Effector memory CD8-positive, alpha-beta T cell (primary cell): ENCODE data around the gene FNTB.
"Not testable (repeated sequence)": the region's sequence is repeated elsewhere in the genome, so short reads cannot be mapped to it uniquely, and the experiment has no call there.

Experiments used
- ATAC-seq: fragments of 150-1000 bp; cut with Tn5 transposase; replicated peaks from 2 replicates; pipeline ENCODE4 v1.10.0; 2021; ENCODE audit warnings: mild to moderate bottlenecking, moderate library complexity
- DNase-seq, 3 experiments: peaks; one replicate each; pipeline ENCODE4 v3.0.0; 2021
- H3K27ac Mint-ChIP-seq, 2 donors: one replicate each; pipeline ENCODE4 v1.8.0; 2022; ENCODE audit warnings: mild to moderate bottlenecking in 2 of 2, mixed read lengths in 2 of 2, moderate library complexity in 2 of 2
- H3K27me3 Mint-ChIP-seq, 2 donors: one replicate each; pipeline ENCODE4 v1.8.0; 2022; ENCODE audit warnings: mixed read lengths in 2 of 2
- H3K36me3 Mint-ChIP-seq: one replicate; pipeline ENCODE4 v1.8.0; 2022; ENCODE audit warnings: mild to moderate bottlenecking, moderate library complexity, mixed read lengths; ENCODE audit not compliant: insufficient read depth
- H3K4me1 Mint-ChIP-seq, 2 donors: one replicate each; pipeline ENCODE4 v1.8.0; 2022; ENCODE audit warnings: low read depth in 2 of 2, mixed read lengths in 2 of 2
- H3K4me3 Mint-ChIP-seq, 2 donors: one replicate each; pipeline ENCODE4 v1.8.0; 2022; ENCODE audit warnings: mild to moderate bottlenecking in 2 of 2, mixed read lengths in 2 of 2, moderate library complexity in 2 of 2
- H3K9me3 Mint-ChIP-seq, 2 donors: one replicate each; pipeline ENCODE4 v1.8.0; 2022; ENCODE audit warnings: mixed read lengths in 2 of 2

The FNTB gene

DNA sequence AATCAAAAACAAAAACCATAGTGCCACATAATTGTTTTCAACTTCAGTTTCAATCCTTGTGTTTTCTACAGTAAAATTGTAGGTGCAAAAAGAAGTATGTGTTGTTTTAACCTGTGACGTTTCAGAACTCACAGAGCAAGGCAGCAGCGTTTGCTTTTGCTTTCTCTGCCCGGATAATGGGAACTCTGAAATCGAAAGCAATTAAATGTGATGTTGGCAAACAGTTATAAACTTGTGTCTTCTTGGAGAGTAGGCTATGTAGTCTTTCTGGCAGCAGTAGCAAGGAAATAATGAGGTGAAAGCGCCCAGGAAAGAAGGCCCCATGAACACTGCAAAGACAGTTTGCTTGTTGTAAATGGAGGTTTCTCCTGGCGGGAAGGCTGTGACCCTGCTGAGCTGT, 39.1 kb downstream of the FNTB start:
- DNase-seq (no peak), ATAC-seq (no peak)
- Mint-ChIP-seq H3K9me3 (no peaks in the 10 kb centered on the region), H3K4me1 (no peaks in the 10 kb centered on the region), H3K36me3 (peaks cover 14% of the 10 kb centered on the region), H3K27me3 (no peaks in the 10 kb centered on the region), H3K27ac (no peak overlapping the region), H3K4me3 (no peak overlapping the region)

- DNase-seq (no peak), ATAC-seq (no peak)
- H3K27ac Mint-ChIP-seq = no peak overlapping the region
- no peak overlapping the region for H3K4me3 Mint-ChIP-seq
- no peaks in the 10 kb centered on the region for H3K4me1 Mint-ChIP-seq
- H3K9me3 Mint-ChIP-seq = no peaks in the 10 kb centered on the region
- peaks cover 14% of the 10 kb centered on the region for H3K36me3 Mint-ChIP-seq
- H3K27me3 Mint-ChIP-seq = no peaks in the 10 kb centered on the region
Observed at GRCh38 chr14:65026526-65026925, 39.8 kb downstream of the FNTB start.

DNA sequence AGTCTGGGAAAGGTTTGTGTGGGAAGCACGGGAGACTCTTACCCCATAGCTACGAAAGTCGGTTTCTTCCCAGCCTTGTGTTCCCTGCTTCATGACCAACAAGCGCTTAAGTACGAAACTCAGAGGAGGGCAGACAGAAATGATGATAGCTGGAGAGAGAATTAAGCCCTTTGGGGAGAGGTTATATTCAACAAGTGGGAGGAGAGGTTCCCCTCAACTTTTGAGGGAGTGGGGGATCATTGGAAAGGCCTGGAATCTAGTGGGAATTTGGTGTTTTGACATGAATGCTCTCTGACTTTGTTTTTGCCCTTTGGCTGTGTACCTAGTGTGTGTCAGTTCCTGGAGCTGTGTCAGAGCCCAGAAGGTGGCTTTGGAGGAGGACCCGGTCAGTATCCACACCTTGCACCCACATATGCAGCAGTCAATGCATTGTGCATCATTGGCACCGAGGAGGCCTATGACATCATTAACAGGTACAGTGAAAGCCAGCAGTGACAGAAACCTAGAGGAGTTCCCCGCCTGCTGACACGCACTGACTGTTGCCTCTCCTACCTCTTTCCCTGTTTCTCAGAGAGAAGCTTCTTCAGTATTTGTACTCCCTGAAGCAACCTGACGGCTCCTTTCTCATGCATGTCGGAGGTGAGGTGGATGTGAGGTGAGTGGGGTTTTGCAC, 40.6 kb downstream of the FNTB start:
- DNase-seq (no peak), ATAC-seq (no peak)
- Mint-ChIP-seq H3K27me3 (no peaks in the 10 kb centered on the region), H3K4me3 (no peak overlapping the region), H3K36me3 (peaks cover 14% of the 10 kb centered on the region), H3K27ac (no peak overlapping the region), H3K4me1 (no peaks in the 10 kb centered on the region), H3K9me3 (no peaks in the 10 kb centered on the region)

- Mint-ChIP-seq H3K9me3 (no peaks in the 10 kb centered on the region), H3K27ac (peak overlapping the region in 1 of 2 donors; percentile 14), H3K4me1 (no peaks in the 10 kb centered on the region), H3K36me3 (peaks cover 21% of the 10 kb centered on the region), H3K4me3 (no peak overlapping the region), H3K27me3 (no peaks in the 10 kb centered on the region)
- no peak for ATAC-seq
- DNase-seq = no peak
Observed at GRCh38 chr14:65028937-65029336, 42.2 kb downstream of the FNTB start.

DNA sequence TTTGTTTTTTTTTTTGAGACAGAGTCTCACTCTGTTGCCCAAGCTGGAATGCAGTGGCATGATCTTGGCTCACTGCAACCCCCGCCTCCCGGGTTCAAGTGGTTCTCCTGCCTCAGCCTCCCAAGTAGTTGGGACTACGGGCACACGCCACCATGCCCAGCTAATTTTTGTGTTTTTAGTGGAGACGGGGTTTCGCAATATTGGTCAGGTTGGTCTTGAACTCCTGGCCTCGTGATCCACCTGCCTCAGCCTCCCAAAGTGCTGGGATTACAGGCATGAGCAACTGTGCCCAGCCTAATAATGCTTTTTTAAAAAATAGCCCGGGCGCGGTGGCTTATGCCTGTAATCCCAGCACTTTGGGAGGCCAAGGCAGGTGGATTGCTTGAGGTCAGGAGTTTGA, 44.6 kb downstream of the FNTB start:
- H3K27me3 Mint-ChIP-seq, H3K4me1 Mint-ChIP-seq, H3K9me3 Mint-ChIP-seq, DNase-seq, H3K27ac Mint-ChIP-seq, ATAC-seq, H3K4me3 Mint-ChIP-seq: not testable (repeated sequence)
- H3K36me3 Mint-ChIP-seq = peaks cover 26% of the 10 kb centered on the region

- Mint-ChIP-seq H3K9me3 (no peaks in the 10 kb centered on the region), H3K4me1 (no peaks in the 10 kb centered on the region), H3K4me3 (no peak overlapping the region), H3K36me3 (peaks cover 24% of the 10 kb centered on the region), H3K27me3 (no peaks in the 10 kb centered on the region), H3K27ac (no peak overlapping the region)
- no peak for DNase-seq
- no peak for ATAC-seq
Observed at GRCh38 chr14:65032319-65032718, 45.6 kb downstream of the FNTB start.

DNA sequence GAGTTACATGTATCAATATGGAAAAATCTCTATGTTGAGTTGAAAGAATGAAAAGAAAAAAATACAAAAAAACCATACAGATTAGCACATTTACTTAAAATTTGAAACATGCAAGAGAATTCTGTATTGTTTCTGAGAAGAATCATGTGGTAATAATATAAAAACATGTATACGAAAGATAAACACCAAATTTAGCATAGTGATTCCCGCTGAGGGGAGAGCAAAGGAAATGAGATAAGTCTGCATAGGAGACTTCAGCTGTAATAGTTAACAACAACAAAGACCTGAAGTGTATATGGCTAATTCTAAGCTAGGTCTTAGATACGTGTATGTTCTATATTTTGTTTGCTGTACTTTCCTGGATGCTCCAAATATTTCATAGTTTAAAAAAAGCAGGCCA, 46.5 kb downstream of the FNTB start:
- no peak for ATAC-seq
- Mint-ChIP-seq H3K4me1 (no peaks in the 10 kb centered on the region), H3K4me3 (no peak overlapping the region), H3K27me3 (no peaks in the 10 kb centered on the region), H3K36me3 (peaks cover 20% of the 10 kb centered on the region), H3K9me3 (no peaks in the 10 kb centered on the region), H3K27ac (no peak overlapping the region)
- no peak for DNase-seq

DNA sequence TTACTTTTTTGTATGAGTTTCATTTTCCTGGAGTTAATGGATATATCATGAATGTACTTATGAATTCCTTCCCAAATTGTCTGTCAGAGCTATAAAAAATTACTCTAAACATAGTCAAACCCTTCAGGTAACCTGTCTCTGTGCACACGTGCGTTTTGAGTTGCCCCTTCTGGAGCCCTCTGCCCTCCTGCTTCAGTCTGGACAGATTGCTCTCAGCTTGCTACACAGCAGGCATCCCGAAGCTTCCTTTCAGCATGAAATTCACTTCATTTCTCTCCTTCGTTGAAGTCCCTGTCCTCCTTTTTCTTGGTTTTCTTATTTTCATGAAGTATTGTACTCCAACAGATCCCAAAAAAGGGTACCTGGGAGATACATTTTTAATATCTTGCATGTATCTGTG, 47.3 kb downstream of the FNTB start:
- no peaks in the 10 kb centered on the region for H3K9me3 Mint-ChIP-seq
- H3K36me3 Mint-ChIP-seq = peaks cover 23% of the 10 kb centered on the region
- H3K27ac Mint-ChIP-seq = no peak overlapping the region
- ATAC-seq (no peak), DNase-seq (no peak)
- no peaks in the 10 kb centered on the region for H3K27me3 Mint-ChIP-seq
- no peaks in the 10 kb centered on the region for H3K4me1 Mint-ChIP-seq
- no peak overlapping the region for H3K4me3 Mint-ChIP-seq

- Mint-ChIP-seq H3K4me3 (no peak overlapping the region), H3K4me1 (no peaks in the 10 kb centered on the region), H3K27ac (no peak overlapping the region), H3K9me3 (no peaks in the 10 kb centered on the region), H3K27me3 (no peaks in the 10 kb centered on the region), H3K36me3 (peaks cover 20% of the 10 kb centered on the region)
- ATAC-seq = no peak
- no peak for DNase-seq
Observed at GRCh38 chr14:65035049-65035448, 48.4 kb downstream of the FNTB start.

GRCh38 chr14:65038966-65039365, 52.3 kb downstream of the FNTB start:
- no peaks in the 10 kb centered on the region for H3K27me3 Mint-ChIP-seq
- no peak overlapping the region for H3K27ac Mint-ChIP-seq
- H3K4me1 Mint-ChIP-seq = no peaks in the 10 kb centered on the region
- ATAC-seq (no peak), DNase-seq (no peak)
- no peaks in the 10 kb centered on the region for H3K9me3 Mint-ChIP-seq
- H3K4me3 Mint-ChIP-seq = no peak overlapping the region
- peaks cover 24% of the 10 kb centered on the region for H3K36me3 Mint-ChIP-seq

- Mint-ChIP-seq H3K4me1 (no peaks in the 10 kb centered on the region), H3K27me3 (no peaks in the 10 kb centered on the region), H3K27ac (no peak overlapping the region)
Observed at GRCh38 chr14:65040666-65041433, 54.2 kb downstream of the FNTB start.

GRCh38 chr14:65041434-65041915, 54.8 kb downstream of the FNTB start:
- ATAC-seq (no peak), DNase-seq (no peak)
- peaks cover 0 to 2% of the 10 kb centered on the region in 2 donors for H3K4me1 Mint-ChIP-seq
- peaks cover 19% of the 10 kb centered on the region for H3K36me3 Mint-ChIP-seq
- no peak overlapping the region for H3K27ac Mint-ChIP-seq
- H3K9me3 Mint-ChIP-seq = no peaks in the 10 kb centered on the region
- H3K27me3 Mint-ChIP-seq = no peaks in the 10 kb centered on the region
- no peak overlapping the region for H3K4me3 Mint-ChIP-seq

More at GRCh38 chr14:65040666-65041433, 54.2 kb downstream of the FNTB start:
- ATAC-seq (no peak), DNase-seq (no peak)
- no peaks in the 10 kb centered on the region for H3K9me3 Mint-ChIP-seq
- H3K36me3 Mint-ChIP-seq = peaks cover 19% of the 10 kb centered on the region
- H3K4me3 Mint-ChIP-seq = no peak overlapping the region

GRCh38 chr14:65042296-65042695, 55.6 kb downstream of the FNTB start:
- DNase-seq = no peak
- Mint-ChIP-seq H3K27ac (no peak overlapping the region), H3K27me3 (no peaks in the 10 kb centered on the region), H3K36me3 (peaks cover 16% of the 10 kb centered on the region), H3K4me1 (peaks cover 0 to 5% of the 10 kb centered on the region in 2 donors), H3K9me3 (no peaks in the 10 kb centered on the region), H3K4me3 (no peak overlapping the region)
- no peak for ATAC-seq

DNA sequence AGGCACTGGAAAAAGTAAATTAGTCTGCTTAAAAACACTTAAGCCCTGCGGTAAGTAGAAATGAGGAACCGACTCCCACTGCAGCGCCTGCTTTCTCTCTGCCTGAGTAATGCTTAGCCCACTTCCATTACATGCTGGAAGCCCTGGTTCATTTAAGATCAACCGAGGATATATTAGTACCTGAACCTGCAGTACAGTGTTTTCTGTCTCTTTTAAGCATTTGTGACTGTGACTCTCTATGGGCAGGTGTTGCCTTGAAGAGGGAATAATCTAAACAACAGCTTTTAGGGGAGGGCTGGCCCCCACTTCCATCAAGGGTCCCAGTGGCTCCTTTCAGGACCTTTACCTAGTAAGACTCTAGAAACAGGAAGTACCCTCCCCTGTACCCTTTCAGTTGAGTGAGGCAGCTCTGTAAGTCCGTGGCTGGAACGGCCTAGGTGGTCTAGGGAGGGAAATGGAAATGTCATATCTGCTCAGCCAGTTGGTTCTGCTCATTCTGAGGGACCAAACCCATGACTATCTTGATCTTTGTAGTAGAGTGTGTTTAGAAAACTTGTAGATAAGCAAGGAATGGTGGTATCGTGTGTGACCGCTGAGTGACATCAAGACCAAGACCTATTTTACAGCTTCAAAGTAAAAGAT, 56.2 kb downstream of the FNTB start:
- ATAC-seq (no peak), DNase-seq (no peak)
- no peaks in the 10 kb centered on the region for H3K9me3 Mint-ChIP-seq
- no peaks in the 10 kb centered on the region for H3K27me3 Mint-ChIP-seq
- peaks cover 16% of the 10 kb centered on the region for H3K36me3 Mint-ChIP-seq
- no peak overlapping the region for H3K4me3 Mint-ChIP-seq
- peaks cover 1 to 11% of the 10 kb centered on the region in 2 donors for H3K4me1 Mint-ChIP-seq
- no peak overlapping the region for H3K27ac Mint-ChIP-seq
